Upper lobe of left lung (tissue), 6 donors: ENCODE measurements around the gene PTPRM. TPM values are rescaled to one million over a fixed set of nuclear protein-coding genes. Genes with fewer than 3 reads are reported as not detected.

Source experiments
- ATAC-seq, 2 donors: fragments of 200-7000 bp; cut with Tn5 transposase; one replicate each; pipeline ENCODE4 v1.9.1; 2022; ENCODE audit warnings: mild to moderate bottlenecking in 2 of 2, moderate library complexity in 2 of 2; ENCODE audit not compliant: low FRiP score in 2 of 2
- DNase-seq, 2 donors: peaks; one replicate each; pipeline ENCODE4 v3.0.0-alpha.2; 2019 to 2020
- H3K27ac ChIP-seq, 4 donors: fragments of 200-600 bp; sonication (generic); one replicate each; pipeline ENCODE4 v1.5.1; 2016 to 2019
- H3K27me3 ChIP-seq, 4 donors: fragments of 200-600 bp; sonication (generic); one replicate each; pipeline ENCODE4 v1.5.1; 2017 to 2019
- H3K36me3 ChIP-seq, 4 donors: fragments of 200-600 bp; sonication (generic); one replicate each; pipeline ENCODE4 v1.5.1; 2016 to 2019
- H3K4me1 ChIP-seq, 4 donors: fragments of 200-600 bp; sonication (generic); one replicate each; pipeline ENCODE4 v1.5.1; 2018 to 2019
- H3K4me3 ChIP-seq, 4 donors: fragments of 200-600 bp; sonication (generic); one replicate each; pipeline ENCODE4 v1.5.1; 2017 to 2019; ENCODE audit warnings: mild to moderate bottlenecking in 2 of 4, moderate library complexity in 1 of 4
- H3K9me3 ChIP-seq, 4 donors: fragments of 200-600 bp; sonication (generic); one replicate each; pipeline ENCODE4 v1.5.1; 2018 to 2019
- EP300 ChIP-seq, 4 donors: sonication (generic); formaldehyde crosslinking; IDR thresholded peaks; one replicate each; pipeline ENCODE4 v1.5.1; 2017; ENCODE audit warnings: antibody characterized with exemption in 4 of 4, control low read depth in 2 of 4
- POLR2A ChIP-seq, 4 donors: fragments of 450-650 bp; IDR thresholded peaks; one replicate each; pipeline ENCODE4 v1.5.1; 2016 to 2017; ENCODE audit warnings: antibody characterized with exemption in 4 of 4, mild to moderate bottlenecking in 2 of 4
- POLR2AphosphoS5 ChIP-seq, 2 donors: sonication (generic); formaldehyde crosslinking; IDR thresholded peaks; one replicate each; pipeline ENCODE4 v1.5.1; 2017; ENCODE audit warnings: antibody characterized with exemption in 2 of 2
- WGBS, 2 donors: methylation state at CpG; one replicate each; pipeline ENCODE4 v1.1.5; 2017 to 2018; 5-methylcytosine and 5-hydroxymethylcytosine counted together
- total RNA-seq, 6 donors: library from RNA; depleted of rRNA in 4 of 6; stranded (reverse); fragments of >200 nt in 4 of 6; gene quantifications; one replicate each; pipeline versions ENCODE4 v1.1.0 to v1.2.1, GENCODE V29; 2016 to 2021
- TF ChIP-seq, protein P1 (sequence below), 6 experiments: fragments of 450-650 bp in 4 of 6; fragments of 200-600 bp in 2 of 6; sonication (generic) in 2 of 6; IDR thresholded peaks; one replicate each; pipeline ENCODE4 v1.5.1; 2016 to 2019; ENCODE audit warnings: antibody characterized with exemption in 6 of 6
- donor health status: DM: no; HTN: no; CAD: no; lungs with moderate emphysema.
- donor health status: DM: no; HTN: yes; CAD: no; lungs with severe emphysema.

PTPRM gene
- total RNA-seq, 6 donors from 2014 or later = 82.0 to 201 (median 154) TPM

GRCh38 chr18:7987284-7987976 is 420.3 kb downstream of the PTPRM start:
- H3K27ac ChIP-seq = no peak overlapping the region
- H3K4me3 ChIP-seq = no peak overlapping the region
- H3K9me3 ChIP-seq = no peaks in the 10 kb centered on the region
- no peaks in the 10 kb centered on the region for H3K36me3 ChIP-seq
- no peaks in the 10 kb centered on the region for H3K4me1 ChIP-seq
- TF ChIP-seq, protein P1, sequence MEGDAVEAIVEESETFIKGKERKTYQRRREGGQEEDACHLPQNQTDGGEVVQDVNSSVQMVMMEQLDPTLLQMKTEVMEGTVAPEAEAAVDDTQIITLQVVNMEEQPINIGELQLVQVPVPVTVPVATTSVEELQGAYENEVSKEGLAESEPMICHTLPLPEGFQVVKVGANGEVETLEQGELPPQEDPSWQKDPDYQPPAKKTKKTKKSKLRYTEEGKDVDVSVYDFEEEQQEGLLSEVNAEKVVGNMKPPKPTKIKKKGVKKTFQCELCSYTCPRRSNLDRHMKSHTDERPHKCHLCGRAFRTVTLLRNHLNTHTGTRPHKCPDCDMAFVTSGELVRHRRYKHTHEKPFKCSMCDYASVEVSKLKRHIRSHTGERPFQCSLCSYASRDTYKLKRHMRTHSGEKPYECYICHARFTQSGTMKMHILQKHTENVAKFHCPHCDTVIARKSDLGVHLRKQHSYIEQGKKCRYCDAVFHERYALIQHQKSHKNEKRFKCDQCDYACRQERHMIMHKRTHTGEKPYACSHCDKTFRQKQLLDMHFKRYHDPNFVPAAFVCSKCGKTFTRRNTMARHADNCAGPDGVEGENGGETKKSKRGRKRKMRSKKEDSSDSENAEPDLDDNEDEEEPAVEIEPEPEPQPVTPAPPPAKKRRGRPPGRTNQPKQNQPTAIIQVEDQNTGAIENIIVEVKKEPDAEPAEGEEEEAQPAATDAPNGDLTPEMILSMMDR (IDR thresholded peaks at IDR 0.05) = no peak
- TF ChIP-seq POLR2AphosphoS5 (IDR thresholded peaks at IDR 0.05) (no peak), POLR2A (IDR thresholded peaks at IDR 0.05) (no peak), EP300 (IDR thresholded peaks at IDR 0.05) (no peak)
- H3K27me3 ChIP-seq = no peaks in the 10 kb centered on the region
- ATAC-seq = no peak
- DNase-seq = no peak
- WGBS, 2 donors = 70 to 86% methylated on average over 3 of the region's 3 CpGs

- Histone ChIP-seq H3K27me3 (no peaks in the 10 kb centered on the region), H3K36me3 (no peaks in the 10 kb centered on the region), H3K4me3 (no peak overlapping the region), H3K4me1 (no peaks in the 10 kb centered on the region), H3K27ac (no peak overlapping the region), H3K9me3 (no peaks in the 10 kb centered on the region)
- no peak for DNase-seq
- WGBS, 2 donors = 56 to 61% methylated on average over 1 of the region's 1 CpG
- no peak for ATAC-seq
- TF ChIP-seq, protein P1 (IDR thresholded peaks at IDR 0.05) = no peak
- TF ChIP-seq POLR2AphosphoS5 (IDR thresholded peaks at IDR 0.05) (no peak), POLR2A (IDR thresholded peaks at IDR 0.05) (no peak), EP300 (IDR thresholded peaks at IDR 0.05) (no peak)
Measured at GRCh38 chr18:7990670-7991069, 423.6 kb downstream of the PTPRM start.

DNA sequence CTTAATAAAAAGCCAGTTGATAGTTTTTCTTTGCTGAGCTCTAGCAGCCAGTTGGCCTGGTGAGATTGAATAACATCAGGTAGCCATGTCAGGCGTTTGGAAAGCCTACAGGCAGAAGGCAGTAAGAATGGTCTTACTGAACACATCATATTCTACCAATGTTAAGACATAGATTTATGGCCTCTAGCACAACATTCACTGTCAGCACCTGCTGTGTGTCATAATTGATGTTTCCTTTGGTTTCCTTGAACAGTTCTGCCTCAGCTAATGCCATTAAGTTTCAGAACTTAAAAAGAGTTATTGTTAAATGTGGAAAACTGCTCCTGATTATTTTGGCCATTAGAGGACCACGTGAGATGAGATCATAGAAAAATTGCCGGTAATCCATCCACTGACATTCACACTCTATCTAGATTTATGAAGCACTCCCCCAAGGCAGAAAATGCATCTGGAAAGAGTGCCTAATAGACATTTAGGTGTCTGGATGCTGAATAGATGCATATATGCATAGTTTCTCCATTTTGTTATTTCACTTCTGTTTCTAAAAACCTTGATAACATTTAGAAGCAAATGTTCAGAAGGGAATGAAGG is 434.7 kb downstream of the PTPRM start:
- H3K27ac ChIP-seq = no peak overlapping the region
- ATAC-seq (no peak), DNase-seq (no peak)
- no peaks in the 10 kb centered on the region for H3K9me3 ChIP-seq
- H3K4me3 ChIP-seq = no peak overlapping the region
- TF ChIP-seq POLR2A (IDR thresholded peaks at IDR 0.05) (no peak), EP300 (IDR thresholded peaks at IDR 0.05) (no peak), POLR2AphosphoS5 (IDR thresholded peaks at IDR 0.05) (no peak)
- TF ChIP-seq, protein P1 (IDR thresholded peaks at IDR 0.05) = no peak
- 73 to 79% methylated on average over 3 of the region's 3 CpGs for WGBS, 2 donors
- H3K4me1 ChIP-seq = peaks cover 6 to 26% (median 12%) of the 10 kb centered on the region in 4 donors
- H3K36me3 ChIP-seq = no peaks in the 10 kb centered on the region
- no peaks in the 10 kb centered on the region for H3K27me3 ChIP-seq

DNA sequence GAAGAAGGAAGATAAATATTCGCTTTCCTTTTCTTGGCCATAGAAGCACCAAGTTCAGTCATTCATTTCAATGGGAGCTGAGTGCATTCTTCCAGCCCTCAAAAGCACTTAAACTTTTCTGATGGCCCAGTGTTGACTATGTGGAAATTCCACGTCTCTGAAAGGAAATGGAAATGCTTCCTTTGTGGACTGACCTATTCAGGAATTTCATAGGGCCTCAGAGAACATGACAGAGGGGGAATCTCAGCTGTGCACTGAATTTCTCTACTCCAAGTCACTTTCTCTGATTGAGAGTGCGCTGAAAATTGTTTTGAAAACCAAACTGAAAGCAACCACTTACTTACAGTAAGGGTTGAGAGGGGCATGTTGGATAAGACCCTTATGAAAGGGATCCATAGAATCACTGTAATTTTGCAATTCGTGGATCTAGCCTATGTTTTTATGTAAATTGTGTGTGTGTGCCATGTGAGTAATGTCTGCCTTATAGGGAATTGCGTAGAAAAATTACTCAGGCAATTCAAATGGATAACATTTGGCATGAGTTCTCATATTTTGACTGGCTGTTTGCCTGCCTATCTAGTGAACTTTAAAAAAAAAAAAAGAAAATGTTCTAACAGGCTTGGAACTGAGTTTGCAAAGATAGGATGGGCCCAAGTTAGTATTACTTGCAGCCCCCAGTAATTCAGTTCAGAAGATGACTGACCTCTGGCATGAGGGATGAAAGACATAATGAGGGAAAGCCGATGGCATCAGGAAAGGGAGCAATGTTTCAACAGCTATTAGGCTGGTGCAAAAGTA is 437.0 kb downstream of the PTPRM start:
- H3K27ac ChIP-seq = peak overlapping the region in 3 of 4 donors; percentile 4 to 60 (median 59)
- DNase-seq = peak in 1 of 2 donors; percentile 35
- no peaks in the 10 kb centered on the region for H3K27me3 ChIP-seq
- H3K4me3 ChIP-seq = no peak overlapping the region
- H3K36me3 ChIP-seq = no peaks in the 10 kb centered on the region
- H3K9me3 ChIP-seq = no peaks in the 10 kb centered on the region
- peaks cover 6 to 36% (median 17%) of the 10 kb centered on the region in 4 donors for H3K4me1 ChIP-seq
- WGBS, 2 donors = 46% methylated on average over 6 of the region's 6 CpGs
- ATAC-seq = peak; percentile 33 to 76
- TF ChIP-seq POLR2AphosphoS5 (IDR thresholded peaks at IDR 0.05) (peak; percentile 25 to 27), POLR2A (IDR thresholded peaks at IDR 0.05) (no peak), EP300 (IDR thresholded peaks at IDR 0.05) (peak in 1 of 4 donors; percentile 45)
- TF ChIP-seq, protein P1 (IDR thresholded peaks at IDR 0.05) = no peak
